GM12878 (cell line): ENCODE results near the gene SECISBP2. TPM values are rescaled to one million over a fixed set of nuclear protein-coding genes. Genes with fewer than 3 reads are reported as not detected.

Experiments used
- CREM ChIP-seq: IDR thresholded peaks from 2 replicates; pipeline ENCODE4 v1.6.1; 2014; ENCODE audit warnings: antibody characterized with exemption, low read depth
- ETV6 ChIP-seq, 2 experiments: fragments of 450-650 bp in 1 of 2; IDR thresholded peaks in 1 of 2; conservative IDR thresholded peaks in 1 of 2; 2 replicates each; pipeline ENCODE4 v1.6.1; 2014; ENCODE audit warnings: antibody characterized with exemption in 1 of 2, borderline replicate concordance in 1 of 2, low read depth in 1 of 2, mild to moderate bottlenecking in 1 of 2, moderate library complexity in 1 of 2
- MEF2B ChIP-seq: fragments of 450-650 bp; IDR thresholded peaks from 2 replicates; pipeline ENCODE4 v1.6.1; 2018; ENCODE audit warnings: mild to moderate bottlenecking, moderate library complexity; ENCODE audit not compliant: partially characterized antibody, poor library complexity, severe bottlenecking
- MYB ChIP-seq: fragments of 150-350 bp; IDR thresholded peaks from 2 replicates; pipeline ENCODE4 v1.6.1; 2014; ENCODE audit warnings: mild to moderate bottlenecking, low read depth, low read length, borderline replicate concordance
- PAX5 ChIP-seq: IDR thresholded peaks from 2 replicates; pipeline ENCODE4 v1.6.1; 2011; ENCODE audit warnings: low read depth, low read length, borderline replicate concordance
- SIN3A ChIP-seq: IDR thresholded peaks from 2 replicates; pipeline ENCODE4 v1.6.1; 2012; ENCODE audit warnings: low read depth, low read length, improper control_type of control experiment
- SMC3 ChIP-seq: IDR thresholded peaks from 2 replicates; pipeline ENCODE4 v1.6.1; 2011; ENCODE audit warnings: low read length, improper control_type of control experiment, borderline replicate concordance
- TCF7 ChIP-seq: IDR thresholded peaks from 2 replicates; pipeline ENCODE4 v1.6.1; 2014; ENCODE audit warnings: antibody characterized with exemption, borderline replicate concordance
- ZSCAN29 ChIP-seq: fragments of 450-650 bp; IDR thresholded peaks from 2 replicates; pipeline ENCODE4 v1.6.1; 2017; ENCODE audit warnings: mild to moderate bottlenecking, moderate library complexity
- polyA plus RNA-seq, 11 experiments: library from polyadenylated mRNA; depleted of rRNA in 4 of 11; unstranded in 6 of 11; stranded (reverse) in 5 of 11; fragments of >200 nt; fragmentation: Nextera tagmentation in 4 of 11; fragmentation: Illumina TruSeq in 1 of 11; extraction: Ambion mirVana in 4 of 11; extraction: Trizol in 1 of 11; gene quantifications; 1 replicate in 1 of 11; 2 replicates in 10 of 11; pipeline versions ENCODE4 v1.2.1 to v1.2.3, GENCODE V29; 2011 to 2016; ENCODE audit warnings: inconsistent platforms in 2 of 11, missing spikeins in 2 of 11, low read depth in 1 of 11
- total RNA-seq, 4 experiments: library from RNA; depleted of rRNA in 3 of 4; stranded (reverse); fragments of >200 nt in 3 of 4; fragmentation: Illumina TruSeq in 1 of 4; extraction: Trizol in 1 of 4; gene quantifications; 2 replicates each; pipeline versions ENCODE4 v1.2.1 to v1.2.3, GENCODE V29; 2013 to 2021
- TF ChIP-seq, protein P1 (sequence below): fragments of 150-350 bp; IDR thresholded peaks from 2 replicates; pipeline ENCODE4 v1.6.1; 2014; ENCODE audit warnings: mild to moderate bottlenecking, low read depth, low read length
- TF ChIP-seq, protein P2 (sequence below): fragments of 450-650 bp; IDR thresholded peaks from 2 replicates; pipeline ENCODE4 v1.6.1; 2016; ENCODE audit warnings: mild to moderate bottlenecking
- TF ChIP-seq, protein P3 (sequence below): IDR thresholded peaks from 2 replicates; pipeline ENCODE4 v1.6.1; 2012; ENCODE audit warnings: low read depth, low read length, improper control_type of control experiment
- TF ChIP-seq, protein P4 (sequence below): fragments of 450-650 bp; IDR thresholded peaks from 2 replicates; pipeline ENCODE4 v1.6.1; 2017; ENCODE audit warnings: low read depth, mild to moderate bottlenecking, moderate library complexity
- TF ChIP-seq, protein P5 (sequence below): fragments of 450-650 bp; formaldehyde crosslinking; IDR thresholded peaks from 2 replicates; pipeline ENCODE4 v1.4.0; 2020; ENCODE audit warnings: mild to moderate bottlenecking, moderate library complexity

Gene SECISBP2
- total and polyA plus RNA-seq, 10 of the 15 experiments (the other 5 are each of a cell fraction or from before 2014, with no cell fraction given) = 4.6 to 50.5 (median 31.9) TPM

DNA sequence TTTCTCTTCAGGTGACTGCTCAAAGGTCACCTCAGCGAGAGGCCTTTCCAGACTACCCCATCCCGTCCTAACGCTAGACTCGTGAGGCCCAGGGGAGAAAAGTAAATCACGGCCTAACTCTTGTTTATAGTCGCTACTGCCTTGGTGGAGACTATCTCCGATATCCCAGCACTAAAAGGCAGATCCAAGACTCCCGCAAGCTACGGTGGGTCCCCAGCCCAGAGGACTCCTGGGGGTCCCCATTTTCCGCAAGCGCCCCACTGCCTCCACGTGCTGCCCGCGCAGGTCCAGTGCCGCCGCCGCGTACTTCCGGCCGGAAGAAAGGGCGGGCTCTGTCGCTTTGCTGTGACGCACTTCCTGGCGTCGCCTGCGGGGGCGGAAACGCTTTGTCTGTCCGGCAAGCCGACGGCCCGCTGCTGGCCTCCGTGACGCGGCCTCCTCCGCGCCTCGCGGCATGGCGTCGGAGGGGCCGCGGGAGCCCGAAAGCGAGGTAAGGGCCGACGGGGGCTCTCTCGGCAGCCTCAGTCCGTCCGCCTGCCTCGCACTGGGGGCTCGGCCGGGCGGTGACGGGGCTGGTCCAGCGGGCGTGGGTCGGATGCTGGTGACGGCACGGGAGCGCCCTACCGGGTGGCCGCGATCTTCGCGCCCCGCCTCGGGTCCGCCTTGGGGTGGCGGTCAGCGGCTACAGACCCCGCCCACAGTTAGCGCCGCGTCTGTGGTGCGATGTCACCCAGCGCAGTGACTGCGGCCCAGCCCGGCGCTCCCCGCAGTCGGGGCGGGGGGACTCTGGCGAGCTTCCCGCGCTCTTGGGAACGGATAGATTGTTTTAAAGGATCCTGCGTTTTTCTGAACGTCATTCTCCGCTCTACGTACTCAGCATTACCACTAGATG lies at the start of gene SECISBP2 (continued):
- TF ChIP-seq, protein P1, sequence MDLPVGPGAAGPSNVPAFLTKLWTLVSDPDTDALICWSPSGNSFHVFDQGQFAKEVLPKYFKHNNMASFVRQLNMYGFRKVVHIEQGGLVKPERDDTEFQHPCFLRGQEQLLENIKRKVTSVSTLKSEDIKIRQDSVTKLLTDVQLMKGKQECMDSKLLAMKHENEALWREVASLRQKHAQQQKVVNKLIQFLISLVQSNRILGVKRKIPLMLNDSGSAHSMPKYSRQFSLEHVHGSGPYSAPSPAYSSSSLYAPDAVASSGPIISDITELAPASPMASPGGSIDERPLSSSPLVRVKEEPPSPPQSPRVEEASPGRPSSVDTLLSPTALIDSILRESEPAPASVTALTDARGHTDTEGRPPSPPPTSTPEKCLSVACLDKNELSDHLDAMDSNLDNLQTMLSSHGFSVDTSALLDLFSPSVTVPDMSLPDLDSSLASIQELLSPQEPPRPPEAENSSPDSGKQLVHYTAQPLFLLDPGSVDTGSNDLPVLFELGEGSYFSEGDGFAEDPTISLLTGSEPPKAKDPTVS = 0 out of 2 replicates have a peak, but pooled peaks have one; percentile 14
- TF ChIP-seq, protein P2, sequence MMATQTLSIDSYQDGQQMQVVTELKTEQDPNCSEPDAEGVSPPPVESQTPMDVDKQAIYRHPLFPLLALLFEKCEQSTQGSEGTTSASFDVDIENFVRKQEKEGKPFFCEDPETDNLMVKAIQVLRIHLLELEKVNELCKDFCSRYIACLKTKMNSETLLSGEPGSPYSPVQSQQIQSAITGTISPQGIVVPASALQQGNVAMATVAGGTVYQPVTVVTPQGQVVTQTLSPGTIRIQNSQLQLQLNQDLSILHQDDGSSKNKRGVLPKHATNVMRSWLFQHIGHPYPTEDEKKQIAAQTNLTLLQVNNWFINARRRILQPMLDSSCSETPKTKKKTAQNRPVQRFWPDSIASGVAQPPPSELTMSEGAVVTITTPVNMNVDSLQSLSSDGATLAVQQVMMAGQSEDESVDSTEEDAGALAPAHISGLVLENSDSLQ = peak; percentile 53
- TF ChIP-seq SIN3A = peak; percentile 96
- TF ChIP-seq MYB = peak; percentile 12; the same call in 1 of the 2 replicates
- TF ChIP-seq, protein P3, sequence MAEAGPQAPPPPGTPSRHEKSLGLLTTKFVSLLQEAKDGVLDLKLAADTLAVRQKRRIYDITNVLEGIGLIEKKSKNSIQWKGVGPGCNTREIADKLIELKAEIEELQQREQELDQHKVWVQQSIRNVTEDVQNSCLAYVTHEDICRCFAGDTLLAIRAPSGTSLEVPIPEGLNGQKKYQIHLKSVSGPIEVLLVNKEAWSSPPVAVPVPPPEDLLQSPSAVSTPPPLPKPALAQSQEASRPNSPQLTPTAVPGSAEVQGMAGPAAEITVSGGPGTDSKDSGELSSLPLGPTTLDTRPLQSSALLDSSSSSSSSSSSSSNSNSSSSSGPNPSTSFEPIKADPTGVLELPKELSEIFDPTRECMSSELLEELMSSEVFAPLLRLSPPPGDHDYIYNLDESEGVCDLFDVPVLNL = peak; percentile 69; the same call in 1 of the 2 replicates
- TF ChIP-seq PAX5 = peak; percentile 55; the same call in 1 of the 2 replicates
- 0 out of 2 replicates have a peak, but pooled peaks have one; percentile 40 for TF ChIP-seq ZSCAN29
- no peak for TF ChIP-seq TCF7
- peak; percentile 99 for TF ChIP-seq CREM
- TF ChIP-seq, protein P4, sequence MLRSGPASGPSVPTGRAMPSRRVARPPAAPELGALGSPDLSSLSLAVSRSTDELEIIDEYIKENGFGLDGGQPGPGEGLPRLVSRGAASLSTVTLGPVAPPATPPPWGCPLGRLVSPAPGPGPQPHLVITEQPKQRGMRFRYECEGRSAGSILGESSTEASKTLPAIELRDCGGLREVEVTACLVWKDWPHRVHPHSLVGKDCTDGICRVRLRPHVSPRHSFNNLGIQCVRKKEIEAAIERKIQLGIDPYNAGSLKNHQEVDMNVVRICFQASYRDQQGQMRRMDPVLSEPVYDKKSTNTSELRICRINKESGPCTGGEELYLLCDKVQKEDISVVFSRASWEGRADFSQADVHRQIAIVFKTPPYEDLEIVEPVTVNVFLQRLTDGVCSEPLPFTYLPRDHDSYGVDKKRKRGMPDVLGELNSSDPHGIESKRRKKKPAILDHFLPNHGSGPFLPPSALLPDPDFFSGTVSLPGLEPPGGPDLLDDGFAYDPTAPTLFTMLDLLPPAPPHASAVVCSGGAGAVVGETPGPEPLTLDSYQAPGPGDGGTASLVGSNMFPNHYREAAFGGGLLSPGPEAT = peak; percentile 79
- TF ChIP-seq MEF2B = peak; percentile 23
- TF ChIP-seq SMC3 = peak; percentile 64
- TF ChIP-seq, protein P5, sequence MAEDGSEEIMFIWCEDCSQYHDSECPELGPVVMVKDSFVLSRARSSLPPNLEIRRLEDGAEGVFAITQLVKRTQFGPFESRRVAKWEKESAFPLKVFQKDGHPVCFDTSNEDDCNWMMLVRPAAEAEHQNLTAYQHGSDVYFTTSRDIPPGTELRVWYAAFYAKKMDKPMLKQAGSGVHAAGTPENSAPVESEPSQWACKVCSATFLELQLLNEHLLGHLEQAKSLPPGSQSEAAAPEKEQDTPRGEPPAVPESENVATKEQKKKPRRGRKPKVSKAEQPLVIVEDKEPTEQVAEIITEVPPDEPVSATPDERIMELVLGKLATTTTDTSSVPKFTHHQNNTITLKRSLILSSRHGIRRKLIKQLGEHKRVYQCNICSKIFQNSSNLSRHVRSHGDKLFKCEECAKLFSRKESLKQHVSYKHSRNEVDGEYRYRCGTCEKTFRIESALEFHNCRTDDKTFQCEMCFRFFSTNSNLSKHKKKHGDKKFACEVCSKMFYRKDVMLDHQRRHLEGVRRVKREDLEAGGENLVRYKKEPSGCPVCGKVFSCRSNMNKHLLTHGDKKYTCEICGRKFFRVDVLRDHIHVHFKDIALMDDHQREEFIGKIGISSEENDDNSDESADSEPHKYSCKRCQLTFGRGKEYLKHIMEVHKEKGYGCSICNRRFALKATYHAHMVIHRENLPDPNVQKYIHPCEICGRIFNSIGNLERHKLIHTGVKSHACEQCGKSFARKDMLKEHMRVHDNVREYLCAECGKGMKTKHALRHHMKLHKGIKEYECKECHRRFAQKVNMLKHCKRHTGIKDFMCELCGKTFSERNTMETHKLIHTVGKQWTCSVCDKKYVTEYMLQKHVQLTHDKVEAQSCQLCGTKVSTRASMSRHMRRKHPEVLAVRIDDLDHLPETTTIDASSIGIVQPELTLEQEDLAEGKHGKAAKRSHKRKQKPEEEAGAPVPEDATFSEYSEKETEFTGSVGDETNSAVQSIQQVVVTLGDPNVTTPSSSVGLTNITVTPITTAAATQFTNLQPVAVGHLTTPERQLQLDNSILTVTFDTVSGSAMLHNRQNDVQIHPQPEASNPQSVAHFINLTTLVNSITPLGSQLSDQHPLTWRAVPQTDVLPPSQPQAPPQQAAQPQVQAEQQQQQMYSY (CRISPR knock-in tag) = peak; percentile 2; the same call in 1 of the 2 replicates
- 0 out of 4 replicates have a peak, but pooled peaks of 1 of the 2 experiments have one; percentile 22 for TF ChIP-seq ETV6 (conservative IDR thresholded peaks at IDR 0.05 in 1 of 2, IDR thresholded peaks at IDR 0.05 in 1 of 2; ENCODE audit: borderline replicate concordance in 1 of 2, low read depth in 1 of 2)
